Neuronal stem cell (in vitro differentiated cells): ENCODE measurements around the gene HIPK4.

Experiments used
- DNase-seq: peaks from one replicate; pipeline ENCODE4 v3.0.0-alpha.2; 2013; ENCODE audit warnings: low spot score
- H2AFZ ChIP-seq: one replicate; pipeline ENCODE4 v1.6.1; 2013; ENCODE audit warnings: mild to moderate bottlenecking, low read length, inconsistent platforms
- H2AK5ac ChIP-seq: 2 replicates; pipeline ENCODE4 v1.6.1; 2013; ENCODE audit warnings: low read depth, mild to moderate bottlenecking, inconsistent platforms, low read length, moderate library complexity, mixed read lengths
- H2BK120ac ChIP-seq: 2 replicates; pipeline ENCODE4 v1.6.1; 2013; ENCODE audit warnings: low read depth, mild to moderate bottlenecking, inconsistent platforms, low read length, moderate library complexity, mixed read lengths
- H2BK12ac ChIP-seq: one replicate; pipeline ENCODE4 v1.6.1; 2013; ENCODE audit warnings: low read length, inconsistent platforms
- H2BK15ac ChIP-seq: 2 replicates; pipeline ENCODE4 v1.6.1; 2013; ENCODE audit warnings: mild to moderate bottlenecking, low read length, inconsistent platforms, mixed read lengths
- H2BK5ac ChIP-seq: one replicate; pipeline ENCODE4 v1.6.1; 2013; ENCODE audit warnings: inconsistent platforms, mild to moderate bottlenecking, low read length, moderate library complexity
- H3K14ac ChIP-seq: one replicate; pipeline ENCODE4 v1.6.1; 2013; ENCODE audit warnings: low read length, inconsistent platforms
- H3K18ac ChIP-seq: 2 replicates; pipeline ENCODE4 v1.6.1; 2013; ENCODE audit warnings: low read length, inconsistent platforms
- H3K23ac ChIP-seq: 2 replicates; pipeline ENCODE4 v1.6.1; 2013; ENCODE audit warnings: low read depth, mild to moderate bottlenecking, mixed read lengths, low read length, inconsistent platforms; ENCODE audit not compliant: poor library complexity
- H3K27ac ChIP-seq: replicated peaks from 3 replicates; pipeline ENCODE4 v1.5.1; 2013; ENCODE audit warnings: low read length, inconsistent platforms
- H3K27me3 ChIP-seq, 3 experiments: 2 replicates each; pipeline ENCODE4 v1.6.1; 2013; ENCODE audit warnings: low read length in 3 of 3, mild to moderate bottlenecking in 2 of 3, inconsistent platforms in 1 of 3, low read depth in 1 of 3, mixed read lengths in 1 of 3, moderate library complexity in 1 of 3; ENCODE audit not compliant: control insufficient read depth in 3 of 3, insufficient read depth in 3 of 3
- H3K36me3 ChIP-seq, 2 donors: replicated peaks in 1 of 2; 2 replicates each; pipeline ENCODE4 v1.6.1; 2013; ENCODE audit warnings: low read length in 2 of 2; ENCODE audit not compliant: control insufficient read depth in 2 of 2, insufficient read depth in 2 of 2
- H3K4ac ChIP-seq: 2 replicates; pipeline ENCODE4 v1.6.1; 2013; ENCODE audit warnings: inconsistent platforms, mild to moderate bottlenecking, low read length, moderate library complexity
- H3K4me1 ChIP-seq, 2 donors: 1 replicate in 1 of 2; 2 replicates in 1 of 2; pipeline ENCODE4 v1.6.1; 2013; ENCODE audit warnings: low read length in 2 of 2, low read depth in 1 of 2; ENCODE audit not compliant: control insufficient read depth in 2 of 2, insufficient read depth in 1 of 2
- H3K4me2 ChIP-seq: one replicate; pipeline ENCODE4 v1.6.1; 2013; ENCODE audit warnings: mild to moderate bottlenecking, low read length, inconsistent platforms; ENCODE audit not compliant: insufficient read depth, poor library complexity, severe bottlenecking
- H3K4me3 ChIP-seq, 2 donors: 2 replicates each; pipeline ENCODE4 v1.5.1; 2013; ENCODE audit warnings: low read length in 2 of 2, mild to moderate bottlenecking in 2 of 2, inconsistent platforms in 1 of 2, moderate library complexity in 1 of 2
- H3K79me1 ChIP-seq: one replicate; pipeline ENCODE4 v1.6.1; 2013; ENCODE audit warnings: low read depth, mild to moderate bottlenecking, inconsistent platforms, low read length, moderate library complexity
- H3K9ac ChIP-seq: one replicate; pipeline ENCODE4 v1.6.1; 2013; ENCODE audit warnings: mild to moderate bottlenecking, low read depth, low read length, inconsistent platforms; ENCODE audit not compliant: poor library complexity
- H3K9me3 ChIP-seq, 2 donors: replicated peaks in 1 of 2; 2 replicates each; pipeline versions ENCODE3 to v1.6.1; 2013; ENCODE audit warnings: low read length in 2 of 2, mild to moderate bottlenecking in 2 of 2, inconsistent platforms in 1 of 2, low read depth in 1 of 2, mixed read lengths in 1 of 2, moderate library complexity in 1 of 2; ENCODE audit not compliant: control insufficient read depth in 2 of 2, insufficient read depth in 1 of 2
- H4K8ac ChIP-seq: one replicate; pipeline ENCODE4 v1.6.1; 2013; ENCODE audit warnings: low read depth, mild to moderate bottlenecking, inconsistent platforms, low read length, moderate library complexity
- H4K91ac ChIP-seq: one replicate; pipeline ENCODE4 v1.6.1; 2013; ENCODE audit warnings: low read length, low read depth, mild to moderate bottlenecking, inconsistent platforms; ENCODE audit not compliant: poor library complexity
- WGBS, 2 donors: extraction: QIAGEN DNeasy Blood & Tissue Kit; methylation state at CpG; one replicate each; pipeline ENCODE4 v1.1.7; 2013; ENCODE audit warnings: missing lambda C conversion rate in 2 of 2, mixed read lengths in 1 of 2; ENCODE audit not compliant: insufficient read length in 2 of 2, insufficient replicate concordance in 1 of 2; ENCODE audit errors: extremely low coverage in 2 of 2; 5-methylcytosine and 5-hydroxymethylcytosine counted together

Gene HIPK4

DNA sequence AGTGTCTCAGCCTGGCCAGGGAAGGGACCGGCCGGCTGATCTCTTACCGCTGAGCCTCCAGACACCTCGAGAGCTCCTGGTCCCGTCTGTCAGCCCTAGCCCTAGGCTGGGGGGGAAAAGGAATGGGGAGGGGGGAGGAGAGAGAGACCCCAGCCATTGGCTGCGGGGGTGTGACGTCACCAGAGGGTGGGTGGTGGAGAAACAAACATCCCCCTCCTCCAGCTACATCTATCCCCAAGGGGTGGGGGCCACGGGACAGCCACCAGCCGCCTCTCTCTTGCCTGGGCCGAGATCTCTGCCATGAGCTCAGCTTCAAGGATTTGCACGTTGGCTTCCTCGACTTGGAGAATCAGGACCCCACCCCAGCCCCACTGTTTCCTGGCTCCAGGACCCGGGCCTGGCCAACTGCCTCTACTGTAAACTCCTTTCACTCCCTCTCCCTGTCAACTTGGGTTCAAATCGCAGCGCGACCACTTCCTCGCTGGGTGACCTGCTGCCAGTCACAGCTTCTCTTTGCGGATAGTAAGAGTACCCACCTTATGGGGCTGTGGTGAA lies 23.4 kb upstream of the HIPK4 start, which contains the start of gene PRX:
Gene PRX, minus strand, starts transcription at position 88 of the 555 bp plus-strand sequence. CDS start 5,446 bp downstream, outside the sequence.
- DNase-seq: no peak
- WGBS, 2 donors: no CpG with 5 or more reads among the region's 18 CpGs

DNA sequence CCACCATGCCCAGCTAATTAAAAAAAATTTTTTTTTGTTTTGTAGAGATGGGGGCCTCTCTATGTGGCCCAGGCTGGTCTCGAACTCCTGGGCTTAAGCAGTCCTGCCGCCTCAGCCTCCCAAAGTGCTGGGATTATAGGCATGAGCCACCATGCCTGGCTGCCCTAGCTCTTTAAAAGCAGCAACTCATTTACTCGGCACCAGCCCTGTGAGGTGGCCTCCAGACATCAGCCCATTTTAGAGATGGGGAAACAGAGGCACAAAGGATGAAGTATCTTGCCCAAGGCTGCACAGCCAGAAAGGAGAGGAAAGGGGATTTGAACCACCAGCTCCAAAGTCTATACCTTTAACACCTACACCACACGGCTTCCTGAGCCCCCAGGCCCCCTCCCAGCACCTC lies 22.9 kb upstream of the HIPK4 start:
- Histone ChIP-seq H4K91ac (no peak overlapping the region), H3K18ac (peak overlapping the region; percentile 32), H3K4ac (no peak overlapping the region), H3K23ac (no peak overlapping the region), H3K4me2 (no peak overlapping the region), H3K9me3 (no peaks in the 10 kb centered on the region), H3K27me3 (no peaks in the 10 kb centered on the region), H2AK5ac (no peak overlapping the region), H3K27ac (no peak overlapping the region), H3K9ac (no peak overlapping the region), H2BK12ac (peak overlapping the region; percentile 18), H2BK120ac (no peak overlapping the region), H4K8ac (no peak overlapping the region), H3K36me3 (no peaks in the 10 kb centered on the region), H2BK15ac (no peak overlapping the region), H3K4me1 (peaks cover 12 to 26% of the 10 kb centered on the region in 2 donors), H3K79me1 (no peaks in the 10 kb centered on the region), H2BK5ac (no peak overlapping the region), H2AFZ (peak overlapping the region; percentile 84), H3K4me3 (no peak overlapping the region), H3K14ac (no peak overlapping the region)
- no CpG with 5 or more reads among the region's 4 CpGs for WGBS, 2 donors
- DNase-seq: no peak

More for the DNA sequence above, 23.4 kb upstream of the HIPK4 start, which contains the start of gene PRX:
- H4K91ac ChIP-seq: no peak within 1 kb of the TSS
- H3K18ac ChIP-seq: peak within 1 kb of the TSS; percentile 32
- H3K14ac ChIP-seq: peak within 1 kb of the TSS; percentile 21
- peak within 1 kb of the TSS; percentile 96 for H2AK5ac ChIP-seq
- peak within 1 kb of the TSS in 1 of 2 donors; percentile 9 for H3K4me3 ChIP-seq
- no peak within 1 kb of the TSS for H3K9ac ChIP-seq
- no peak within 1 kb of the TSS for H4K8ac ChIP-seq
- H3K9me3 ChIP-seq: no peaks in the 10 kb centered on the region
- no peak within 1 kb of the TSS for H3K4ac ChIP-seq
- no peaks in the 10 kb centered on the region for H3K27me3 ChIP-seq
- peaks cover 12 to 26% of the 10 kb centered on the region in 2 donors for H3K4me1 ChIP-seq
- H3K4me2 ChIP-seq: no peak within 1 kb of the TSS
- H2BK5ac ChIP-seq: no peak within 1 kb of the TSS
- H3K27ac ChIP-seq: no peak within 1 kb of the TSS
- peak within 1 kb of the TSS; percentile 84 for H2AFZ ChIP-seq
- H3K36me3 ChIP-seq: no peaks in the 10 kb centered on the region
- H3K23ac ChIP-seq: no peak within 1 kb of the TSS
- peak within 1 kb of the TSS; percentile 18 for H2BK12ac ChIP-seq
- no peak within 1 kb of the TSS for H2BK120ac ChIP-seq
- no peaks in the 10 kb centered on the region for H3K79me1 ChIP-seq
- H2BK15ac ChIP-seq: no peak within 1 kb of the TSS

DNA sequence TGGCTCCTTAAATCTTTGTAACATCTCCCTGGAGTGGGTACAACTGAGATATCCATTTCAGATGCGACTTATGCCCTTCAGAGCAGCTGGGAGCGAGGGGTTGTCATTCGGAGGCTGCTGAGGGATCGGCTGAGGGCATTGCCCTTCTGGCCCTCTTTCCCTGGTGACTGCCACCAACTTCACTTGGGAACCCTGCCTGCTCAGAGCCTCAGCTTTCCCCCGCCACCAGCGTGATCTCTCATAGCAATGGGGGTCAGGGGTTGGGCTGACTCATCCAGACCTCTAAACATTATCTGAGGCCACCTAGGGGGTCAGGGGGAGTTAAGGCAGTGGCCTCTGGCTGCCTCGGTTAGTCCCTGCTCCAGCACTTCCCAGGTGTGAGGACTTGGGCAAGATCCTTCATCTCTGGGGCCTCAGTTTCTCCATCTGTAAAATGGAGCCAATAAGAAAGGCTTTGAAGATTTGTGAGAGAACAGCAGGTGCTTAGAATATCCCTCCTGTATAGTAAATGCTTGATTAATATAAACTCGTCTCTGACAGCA lies 22.0 kb upstream of the HIPK4 start:
- Histone ChIP-seq H3K14ac (peak overlapping the region; percentile 21), H4K91ac (no peak overlapping the region), H3K4me2 (no peak overlapping the region), H3K9ac (no peak overlapping the region), H3K9me3 (no peaks in the 10 kb centered on the region), H3K18ac (no peak overlapping the region), H3K23ac (no peak overlapping the region), H3K4me3 (no peak overlapping the region), H2BK120ac (no peak overlapping the region), H2BK5ac (no peak overlapping the region), H2BK15ac (peak overlapping the region; percentile 87), H4K8ac (no peak overlapping the region), H3K4me1 (peaks cover 8 to 21% of the 10 kb centered on the region in 2 donors), H2AK5ac (peak overlapping the region; percentile 15), H3K36me3 (no peaks in the 10 kb centered on the region), H3K27me3 (no peaks in the 10 kb centered on the region), H3K4ac (no peak overlapping the region), H2BK12ac (no peak overlapping the region), H2AFZ (no peak overlapping the region), H3K79me1 (no peaks in the 10 kb centered on the region), H3K27ac (no peak overlapping the region)
- DNase-seq: no peak
- no CpG with 5 or more reads among the region's 8 CpGs for WGBS, 2 donors

DNA sequence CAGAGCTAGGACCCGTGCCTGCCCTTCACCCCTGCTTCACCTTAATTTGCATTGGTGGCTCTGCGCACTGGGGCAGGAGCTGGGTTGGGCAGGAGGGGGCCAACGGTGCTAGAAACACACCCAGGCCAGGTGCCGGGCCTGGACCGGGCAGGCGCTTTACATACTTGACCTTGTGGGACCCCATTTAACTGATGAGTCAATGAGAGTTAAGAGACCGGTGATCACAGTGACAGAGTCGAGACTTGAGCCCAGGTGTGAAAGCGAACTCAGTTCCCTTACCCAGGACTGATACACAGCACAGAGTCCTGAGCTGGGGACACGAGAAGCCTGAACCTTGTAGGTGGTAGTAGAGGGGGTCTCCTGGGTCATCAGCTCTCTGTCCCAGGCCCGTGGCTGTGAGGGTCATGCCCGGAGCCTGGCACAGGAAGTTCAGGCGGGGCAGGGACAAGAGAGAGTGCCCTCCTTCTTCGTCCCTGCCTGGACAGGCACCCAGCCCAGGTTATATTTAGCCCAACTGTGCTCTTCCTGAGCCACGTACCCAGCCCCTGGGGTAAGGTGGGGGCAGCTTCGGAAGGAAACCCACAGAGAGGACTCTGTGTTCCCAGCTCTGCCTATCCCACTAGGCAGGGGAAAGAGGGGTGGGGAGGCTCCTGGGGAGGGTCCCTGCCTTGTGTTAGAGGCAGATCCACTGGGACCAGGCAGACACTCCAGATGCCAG lies 21.3 kb upstream of the HIPK4 start:
- DNase-seq: no peak
- peak overlapping the region; percentile 31 for H2BK12ac ChIP-seq
- no peaks in the 10 kb centered on the region for H3K79me1 ChIP-seq
- no peak overlapping the region for H2AFZ ChIP-seq
- H3K14ac ChIP-seq: no peak overlapping the region
- H3K27me3 ChIP-seq: no peaks in the 10 kb centered on the region
- peak overlapping the region; percentile 39 for H4K91ac ChIP-seq
- H3K18ac ChIP-seq: peak overlapping the region; percentile 44
- H2AK5ac ChIP-seq: peak overlapping the region; percentile 82
- H3K23ac ChIP-seq: peak overlapping the region; percentile 6
- H3K4me3 ChIP-seq: no peak overlapping the region
- H3K27ac ChIP-seq: no peak overlapping the region
- H2BK15ac ChIP-seq: peak overlapping the region; percentile 87
- no CpG with 5 or more reads among the region's 16 CpGs for WGBS, 2 donors
- H2BK120ac ChIP-seq: no peak overlapping the region
- H3K36me3 ChIP-seq: no peaks in the 10 kb centered on the region
- H3K4me1 ChIP-seq: peaks cover 8 to 20% of the 10 kb centered on the region in 2 donors
- H2BK5ac ChIP-seq: peak overlapping the region; percentile 11
- H4K8ac ChIP-seq: no peak overlapping the region
- H3K9me3 ChIP-seq: no peaks in the 10 kb centered on the region
- no peak overlapping the region for H3K9ac ChIP-seq
- H3K4me2 ChIP-seq: no peak overlapping the region
- no peak overlapping the region for H3K4ac ChIP-seq
